Measurements from ENCODE around the gene KRTAP4-8.
"Not testable (repeated sequence)": the region's sequence is repeated elsewhere in the genome, so short reads cannot be mapped to it uniquely, and the experiment has no call there.

KRTAP4-8 gene

DNA sequence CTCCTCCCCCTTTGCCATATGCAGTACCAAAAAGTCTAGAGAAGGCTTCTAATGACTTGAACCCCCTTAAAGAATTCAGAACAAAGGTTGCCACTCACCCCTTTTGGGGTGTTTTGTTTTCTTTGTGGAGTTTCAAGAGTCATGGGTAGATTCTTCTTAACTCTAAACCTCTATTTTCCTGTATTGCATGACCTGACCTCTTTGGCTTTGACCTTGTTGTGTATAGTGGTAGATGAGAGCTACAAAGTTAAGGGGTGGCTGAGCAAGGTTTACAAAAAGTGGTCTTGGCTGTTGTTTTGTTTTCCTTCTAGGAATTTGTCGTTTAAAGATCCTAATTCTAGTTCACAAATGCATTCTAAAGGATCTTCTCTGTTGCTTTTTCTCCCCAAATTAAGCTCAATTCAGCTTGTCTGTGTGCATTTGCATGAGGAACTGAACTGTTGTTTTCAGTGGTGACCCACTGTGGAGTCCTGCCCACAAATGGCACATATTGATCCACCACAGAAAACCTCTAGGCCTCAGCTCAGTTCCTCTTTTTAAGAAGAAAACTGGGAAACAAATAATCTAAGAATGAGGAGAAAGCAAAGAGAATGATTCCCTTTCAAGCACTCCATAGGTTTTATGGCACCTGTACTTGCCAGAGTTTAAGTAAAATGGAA lies 10.9 kb upstream of the KRTAP4-8 start:
- not testable (repeated sequence) for DNase-seq (ENCODE audit: low read depth)

DNA sequence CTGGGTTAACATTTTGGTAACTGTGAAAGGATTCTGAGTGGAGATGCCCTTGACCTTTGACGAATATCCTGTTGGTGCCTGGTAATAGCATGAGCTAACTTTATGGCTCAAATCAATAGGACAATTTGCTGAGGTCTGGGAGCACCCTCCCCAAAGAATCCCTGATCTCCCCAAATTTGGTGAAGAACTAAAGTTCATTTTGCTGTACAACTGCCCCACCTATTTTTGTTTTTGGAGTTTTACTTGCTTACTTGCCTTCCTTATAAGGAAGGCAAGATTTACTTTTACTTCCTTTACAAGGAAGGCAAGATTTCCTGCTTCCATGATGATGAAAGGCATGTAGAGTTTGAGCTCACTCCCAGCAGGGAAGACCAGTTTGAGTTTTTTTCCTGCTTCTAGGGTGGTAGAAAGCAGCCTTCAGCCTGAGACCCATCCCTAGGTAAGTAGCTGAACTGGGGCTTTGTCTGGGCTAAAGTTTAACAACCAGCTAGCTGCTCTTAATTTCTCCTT lies 10.1 kb upstream of the KRTAP4-8 start:
- no peak for DNase-seq (ENCODE audit: low read depth)

DNA sequence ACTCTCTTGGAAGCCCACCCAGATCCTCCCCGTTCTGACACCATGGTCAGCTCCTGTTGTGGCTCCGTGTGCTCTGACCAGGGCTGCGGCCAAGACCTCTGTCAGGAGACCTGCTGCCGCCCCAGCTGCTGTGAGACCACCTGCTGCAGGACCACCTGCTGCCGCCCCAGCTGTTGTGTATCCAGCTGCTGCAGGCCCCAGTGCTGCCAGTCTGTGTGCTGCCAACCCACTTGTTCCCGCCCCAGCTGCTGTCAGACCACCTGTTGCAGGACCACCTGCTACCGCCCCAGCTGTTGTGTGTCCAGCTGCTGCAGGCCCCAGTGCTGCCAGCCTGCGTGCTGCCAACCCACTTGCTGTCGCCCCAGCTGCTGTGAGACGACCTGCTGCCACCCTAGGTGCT lies 7.4 kb upstream of the KRTAP4-8 start, which contains the start of gene KRTAP4-9:
TSS of gene KRTAP4-9 (plus strand) at position 43 of the 400 bp plus-strand sequence. CDS start at position 43, 0 bp downstream.
- not testable (repeated sequence) for DNase-seq (ENCODE audit: low read depth)

DNA sequence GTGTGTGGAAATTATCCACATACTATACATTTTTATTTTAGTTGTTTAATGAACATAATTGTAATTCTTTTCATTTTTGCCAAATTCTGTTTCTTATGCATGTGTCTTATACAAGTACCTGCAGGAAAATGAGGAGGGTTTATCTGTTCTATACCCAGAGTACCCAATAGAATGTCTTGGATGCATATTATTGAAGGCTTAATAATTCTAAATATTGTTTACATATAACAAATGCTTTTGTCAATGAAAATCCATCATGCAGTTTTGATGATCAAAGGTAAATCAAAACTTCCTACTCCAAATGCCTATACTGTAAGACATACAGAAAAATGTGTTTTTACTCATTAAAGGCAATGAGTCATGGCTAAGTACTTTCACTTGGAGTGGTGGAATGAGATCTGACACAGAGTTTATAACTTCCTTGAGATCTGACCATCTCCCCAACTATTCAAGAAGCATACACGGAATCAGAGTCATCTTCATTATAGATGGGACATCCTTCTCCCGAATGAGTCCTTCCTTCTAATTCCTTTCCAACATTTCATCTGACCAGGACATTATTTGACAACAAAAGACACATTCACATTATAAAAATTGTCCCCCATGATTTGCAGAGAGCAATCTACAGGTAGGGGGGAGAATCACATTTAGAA lies 6.6 kb upstream of the KRTAP4-8 start:
- DNase-seq (ENCODE audit: low read depth) = not testable (repeated sequence)

DNA sequence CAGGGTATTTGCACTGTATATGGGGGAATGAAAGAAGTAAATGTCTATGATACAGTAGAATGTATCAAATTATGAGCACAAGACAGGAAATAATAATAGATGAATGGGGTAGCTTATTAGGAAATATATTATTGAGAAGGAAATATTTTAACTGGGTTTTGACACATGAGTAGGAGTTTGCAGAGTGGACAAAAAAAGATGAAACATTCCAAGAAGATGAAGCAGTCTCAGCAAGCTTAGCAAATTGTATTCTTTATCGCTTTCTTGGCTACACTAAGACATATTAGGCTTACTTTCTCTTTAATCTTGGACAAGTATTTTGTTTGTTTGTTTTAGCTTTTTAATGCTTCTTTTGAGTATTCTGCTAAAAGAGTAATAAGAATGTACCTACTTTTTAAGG lies 6.0 kb upstream of the KRTAP4-8 start:
- no peak for DNase-seq (ENCODE audit: low read depth)

DNA sequence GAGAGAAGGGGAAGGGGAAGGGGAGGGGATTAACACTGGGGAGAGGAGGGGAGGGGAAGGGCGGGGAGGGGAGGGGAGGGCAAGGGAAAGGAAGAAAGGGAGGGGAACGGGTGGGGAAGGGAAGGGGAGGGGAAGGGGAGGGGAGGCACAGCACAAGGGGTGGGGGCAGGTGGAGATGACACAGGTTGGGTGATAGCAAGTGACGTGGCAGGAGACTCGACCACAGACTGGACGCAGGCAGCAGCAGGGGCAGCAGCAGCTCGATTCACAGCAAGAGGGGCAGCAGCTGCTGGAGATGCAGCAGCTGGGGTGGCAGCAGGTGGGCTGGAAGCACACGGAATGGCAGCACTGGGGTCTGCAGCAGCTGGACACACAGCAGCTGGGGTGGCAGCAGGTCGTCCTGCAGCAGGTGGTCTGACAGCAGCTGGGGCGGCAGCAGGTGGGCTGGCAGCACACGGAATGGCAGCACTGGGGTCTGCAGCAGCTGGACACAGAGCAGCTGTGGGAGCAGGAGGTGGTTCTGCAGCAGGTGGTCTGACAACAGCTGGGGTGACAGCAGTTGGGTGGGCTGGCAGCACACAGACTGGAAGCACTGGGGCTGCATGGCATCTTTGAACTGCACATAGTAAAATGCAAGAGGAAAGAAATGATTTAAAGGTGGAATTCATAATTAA lies 3.8 kb upstream of the KRTAP4-8 start, which contains the start of gene KRTAP4-16:
TSS of gene KRTAP4-16 (minus strand) at position 624 of the 674 bp plus-strand sequence. CDS start at position 624, 0 bp downstream.
- DNase-seq (ENCODE audit: low read depth) = no peak

DNA sequence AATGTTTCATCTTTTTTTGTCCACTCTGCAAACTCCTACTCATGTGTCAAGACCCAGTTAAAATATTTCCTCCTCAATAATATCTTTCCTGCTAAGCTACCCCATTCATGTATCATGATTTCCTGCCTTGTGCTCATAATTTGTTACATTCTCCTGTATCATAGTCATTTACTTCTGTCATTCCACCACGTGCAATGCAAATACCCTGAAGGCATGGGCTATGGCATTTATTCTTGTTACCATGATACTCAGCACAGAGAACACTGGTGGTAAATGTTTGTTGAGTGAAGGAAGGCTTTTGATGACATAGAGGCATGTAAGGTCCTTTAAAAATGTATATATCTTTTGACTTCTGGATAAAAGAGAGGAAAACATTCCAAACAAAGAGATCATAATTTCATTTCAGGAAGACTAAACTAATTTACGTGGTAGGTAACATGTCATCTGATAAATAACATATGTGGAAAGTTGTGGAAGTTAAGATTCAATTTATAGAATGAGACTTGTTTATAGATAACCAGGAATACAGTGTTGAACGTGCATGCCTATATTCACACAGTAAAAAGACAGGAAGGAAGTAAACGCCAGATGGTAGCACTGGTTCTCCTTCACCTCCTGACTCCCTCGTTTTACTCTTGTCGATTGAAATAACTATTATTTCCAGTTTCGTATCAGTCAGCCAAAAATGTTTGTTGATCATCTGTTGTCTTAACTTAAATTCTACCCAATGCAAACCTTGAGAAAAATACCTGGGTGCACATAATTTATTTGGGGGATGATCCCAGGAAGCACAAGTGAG lies 1.9 kb upstream of the KRTAP4-8 start:
- DNase-seq (ENCODE audit: low read depth) = not testable (repeated sequence)

DNA sequence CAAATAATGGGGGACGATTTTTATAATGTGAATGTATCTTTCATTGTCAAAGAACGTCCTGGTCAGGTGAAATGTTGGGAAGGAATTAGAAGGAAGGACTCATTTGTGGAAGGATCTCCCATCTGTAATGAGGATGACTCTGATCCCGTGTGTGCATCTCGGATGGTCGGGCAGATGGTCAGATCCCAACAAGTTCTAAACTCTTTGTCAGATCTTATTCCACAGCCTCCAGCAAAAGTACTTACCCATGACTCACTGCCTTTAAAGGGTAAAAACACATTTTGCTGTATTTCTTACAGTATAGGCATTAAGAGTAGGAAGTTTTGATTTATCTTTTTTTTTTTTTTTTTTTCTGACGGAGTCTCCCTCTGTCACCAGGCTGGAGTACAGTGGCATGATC lies 539 bp upstream of the KRTAP4-8 start:
- no peak for DNase-seq (ENCODE audit: low read depth)

DNA sequence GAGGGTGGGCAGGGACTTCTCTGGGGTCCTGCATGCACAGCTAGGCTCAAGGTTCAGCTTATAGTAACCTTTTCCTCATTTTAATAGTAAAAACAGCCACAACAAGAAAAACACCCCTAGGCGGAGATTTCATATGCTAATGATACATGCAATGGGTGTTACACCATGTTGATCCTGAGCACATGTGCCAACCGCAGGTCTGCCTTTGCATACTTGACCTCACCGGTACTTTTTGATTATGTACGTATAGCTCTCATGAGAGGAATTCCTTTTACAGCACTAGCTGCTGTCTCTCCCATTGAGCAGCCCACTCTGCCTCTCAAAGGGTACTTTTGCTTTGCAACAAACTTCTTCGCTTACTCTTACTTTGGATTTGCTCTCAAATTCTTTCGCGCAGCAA lies 1.9 kb downstream of the KRTAP4-8 start:
- DNase-seq (ENCODE audit: low read depth) = no peak

DNA sequence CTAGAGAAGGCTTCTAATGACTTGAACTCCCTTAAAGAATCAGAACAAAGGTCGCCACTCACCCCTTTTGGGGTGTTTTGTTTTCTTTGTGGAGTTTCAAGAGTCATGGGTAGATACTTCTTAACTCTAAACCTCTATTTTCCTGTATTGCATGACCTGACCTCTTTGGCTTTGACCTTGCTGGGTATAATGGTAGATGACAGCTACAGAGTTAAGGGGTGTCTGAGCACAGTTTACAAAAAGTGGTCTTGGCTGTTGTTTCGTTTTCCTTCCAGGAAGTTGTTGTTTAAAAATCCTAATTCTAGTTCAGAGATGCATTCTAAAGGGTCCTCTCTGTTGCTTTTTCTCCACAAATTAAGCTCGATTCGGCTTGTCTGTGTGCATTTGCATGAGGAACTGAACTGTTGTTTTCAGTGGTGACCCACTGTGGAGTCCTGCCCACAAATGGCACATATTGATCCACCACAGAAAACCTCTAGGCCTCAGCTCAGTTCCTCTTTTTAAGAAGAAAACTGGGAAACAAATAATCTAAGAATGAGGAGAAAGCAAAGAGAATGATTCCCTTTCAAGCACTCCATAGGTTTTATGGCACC lies 9.1 kb downstream of the KRTAP4-8 start:
- not testable (repeated sequence) for DNase-seq (ENCODE audit: low read depth)

DNA sequence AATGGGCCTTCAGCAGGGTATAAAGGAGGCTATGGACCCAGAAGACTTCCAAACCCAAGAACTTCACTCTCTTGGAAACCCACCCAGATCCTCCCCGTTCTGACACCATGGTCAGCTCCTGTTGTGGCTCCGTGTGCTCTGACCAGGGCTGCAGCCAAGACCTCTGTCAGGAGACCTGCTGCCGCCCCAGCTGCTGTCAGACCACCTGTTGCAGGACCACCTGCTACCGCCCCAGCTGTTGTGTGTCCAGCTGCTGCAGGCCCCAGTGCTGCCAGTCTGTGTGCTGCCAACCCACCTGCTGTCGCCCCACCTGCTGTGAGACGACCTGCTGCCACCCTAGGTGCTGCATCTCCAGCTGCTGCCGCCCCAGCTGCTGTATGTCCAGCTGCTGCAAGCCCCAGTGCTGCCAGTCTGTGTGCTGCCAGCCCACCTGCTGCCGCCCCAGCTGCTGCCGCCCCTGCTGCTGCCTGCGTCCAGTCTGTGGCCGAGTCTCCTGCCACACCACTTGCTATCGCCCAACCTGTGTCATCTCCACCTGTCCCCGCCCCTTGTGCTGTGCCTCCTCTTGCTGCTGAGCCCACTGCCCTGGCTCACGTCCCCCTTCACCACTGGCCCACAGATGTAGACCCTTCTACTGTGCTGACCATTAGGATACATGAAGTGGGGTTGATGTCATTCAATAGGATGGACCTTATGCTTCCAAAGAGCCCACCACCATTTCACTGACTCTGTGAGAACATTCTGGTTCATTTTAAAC lies 13.7 kb downstream of the KRTAP4-8 start, which contains the start of gene KRTAP4-7:
TSS of gene KRTAP4-7 (plus strand) at position 51 of the 757 bp plus-strand sequence. CDS start at position 108, 57 bp downstream.
- DNase-seq (ENCODE audit: low read depth) = not testable (repeated sequence)

DNA sequence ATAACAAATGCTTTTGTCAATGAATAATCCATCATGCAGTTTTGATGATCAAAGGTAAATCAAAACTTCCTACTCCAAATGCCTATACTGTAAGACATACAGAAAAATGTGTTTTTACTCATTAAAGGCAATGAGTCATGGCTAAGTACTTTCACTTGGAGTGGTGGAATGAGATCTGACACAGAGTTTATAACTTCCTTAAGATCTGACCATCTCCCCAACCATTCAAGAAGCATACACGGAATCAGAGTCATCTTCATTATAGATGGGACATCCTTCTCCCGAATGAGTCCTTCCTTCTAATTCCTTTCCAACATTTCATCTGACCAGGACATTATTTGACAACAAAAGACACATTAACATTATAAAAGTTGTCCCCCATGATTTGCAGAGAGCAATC lies 14.5 kb downstream of the KRTAP4-8 start:
- not testable (repeated sequence) for DNase-seq (ENCODE audit: low read depth)

DNA sequence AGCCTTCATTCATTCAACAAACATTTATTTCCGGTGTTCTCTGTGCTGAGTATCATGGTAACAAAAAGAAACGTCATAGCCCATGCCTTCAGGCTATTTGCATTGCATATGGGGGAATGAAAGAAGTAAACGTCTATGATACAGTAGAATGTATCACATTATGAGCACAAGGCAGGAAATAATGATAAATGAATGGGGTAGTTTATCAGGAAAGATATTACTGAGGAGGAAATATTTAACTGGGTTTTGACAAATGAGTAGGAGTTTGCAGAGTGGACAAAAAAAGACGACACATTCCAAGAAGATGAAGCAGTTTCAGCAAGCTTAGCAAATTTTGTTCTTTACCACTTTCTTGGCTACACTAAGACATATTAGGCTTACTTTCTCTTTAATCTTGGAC lies 15.3 kb downstream of the KRTAP4-8 start:
- DNase-seq (ENCODE audit: low read depth) = no peak

DNA sequence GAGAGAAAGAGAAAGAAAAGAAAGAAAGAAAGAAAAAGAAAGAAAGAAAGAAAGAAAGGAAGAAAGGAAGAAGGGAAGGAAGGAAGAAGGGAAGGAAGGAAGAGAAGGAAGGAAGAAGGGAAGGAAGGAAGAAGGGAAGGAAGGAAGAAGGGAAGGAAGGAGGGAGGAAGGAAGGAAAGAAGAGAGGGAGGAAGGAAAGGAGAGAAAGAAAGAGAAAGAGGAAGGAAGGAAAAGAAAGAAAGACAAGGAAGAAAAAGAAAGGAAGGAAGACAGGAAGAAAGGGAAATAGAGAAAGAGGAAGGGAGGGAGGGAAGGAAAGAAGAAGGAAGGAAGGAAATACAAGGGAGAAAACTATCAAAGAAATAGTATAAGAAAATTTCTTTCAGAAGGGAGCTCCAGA lies 21.2 kb downstream of the KRTAP4-8 start:
- no peak for DNase-seq (ENCODE audit: low read depth)

DNA sequence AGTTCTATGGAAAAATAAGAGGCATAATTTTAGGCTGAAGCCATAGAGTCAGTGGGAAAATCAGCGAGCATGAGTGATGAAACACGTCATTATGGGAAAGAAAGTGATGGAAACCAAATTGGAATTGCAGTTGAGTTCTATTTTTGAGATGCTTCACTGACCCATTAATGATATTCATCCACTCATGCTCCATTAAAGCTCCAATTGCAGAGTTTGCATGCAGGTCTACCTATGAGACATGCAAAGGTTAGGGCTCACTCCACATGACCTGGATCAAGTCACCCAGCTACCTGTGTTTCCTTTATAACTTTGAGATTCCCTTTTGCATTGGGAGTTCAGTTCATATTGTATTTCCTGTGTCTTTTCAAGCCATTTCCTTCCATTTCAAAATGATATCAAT lies 24.3 kb downstream of the KRTAP4-8 start:
- DNase-seq (ENCODE audit: low read depth) = no peak

DNA sequence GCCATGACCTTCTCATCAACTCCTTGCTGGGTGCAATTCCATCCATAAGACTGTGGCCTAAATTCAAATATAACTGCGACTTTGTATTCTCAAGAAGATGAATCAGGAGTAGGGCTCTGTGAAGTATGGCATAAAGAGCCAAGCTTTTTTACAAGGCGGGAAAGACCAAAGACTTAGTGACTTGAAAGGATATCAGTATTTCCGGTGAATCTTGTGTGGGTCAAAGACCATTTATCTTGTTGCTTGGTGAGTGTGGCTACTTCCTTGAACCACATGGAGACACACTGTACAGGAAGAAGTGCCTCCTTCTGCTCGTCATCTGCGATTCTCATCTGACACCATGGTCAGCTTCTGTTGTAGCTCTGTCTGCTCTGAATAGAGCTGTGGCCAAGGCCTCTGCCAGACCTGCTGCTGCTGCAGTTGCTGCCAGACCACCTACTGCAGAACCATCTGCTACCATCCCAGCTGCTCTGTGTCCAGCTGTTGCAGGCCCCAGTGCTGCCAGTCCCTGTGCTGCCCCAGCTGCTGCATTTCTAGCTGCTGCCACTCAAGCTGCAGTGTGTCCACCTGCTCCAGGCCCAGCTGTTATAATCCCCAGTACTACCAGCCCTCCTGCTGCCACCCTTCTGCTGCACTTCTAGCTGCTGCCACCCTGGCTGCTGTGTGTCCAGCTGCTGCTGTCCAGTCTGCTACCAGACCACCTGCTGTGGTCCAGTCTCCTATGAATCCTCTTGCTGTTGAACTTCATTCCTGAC lies 26.2 kb downstream of the KRTAP4-8 start:
- no peak for DNase-seq (ENCODE audit: low read depth)

DNA sequence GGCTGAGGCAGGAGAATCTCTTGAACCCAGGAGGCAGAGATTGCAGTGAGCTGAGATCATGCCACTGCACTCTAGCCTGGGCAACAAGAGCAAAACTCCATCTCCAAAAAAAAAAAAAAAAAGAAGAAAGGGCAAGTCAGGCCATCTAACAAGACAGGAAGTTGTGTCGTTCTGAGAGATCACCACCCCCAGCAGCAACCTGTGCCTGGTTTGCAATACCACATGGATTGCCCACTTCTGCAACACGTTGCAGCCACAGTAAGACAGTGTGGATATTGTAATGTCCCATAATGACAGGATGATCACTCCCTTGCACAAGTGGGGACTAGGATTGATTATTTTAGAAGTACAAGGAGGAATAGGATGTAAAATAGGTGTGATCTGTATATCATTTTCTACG lies 28.9 kb downstream of the KRTAP4-8 start:
- no peak for DNase-seq (ENCODE audit: low read depth)

DNA sequence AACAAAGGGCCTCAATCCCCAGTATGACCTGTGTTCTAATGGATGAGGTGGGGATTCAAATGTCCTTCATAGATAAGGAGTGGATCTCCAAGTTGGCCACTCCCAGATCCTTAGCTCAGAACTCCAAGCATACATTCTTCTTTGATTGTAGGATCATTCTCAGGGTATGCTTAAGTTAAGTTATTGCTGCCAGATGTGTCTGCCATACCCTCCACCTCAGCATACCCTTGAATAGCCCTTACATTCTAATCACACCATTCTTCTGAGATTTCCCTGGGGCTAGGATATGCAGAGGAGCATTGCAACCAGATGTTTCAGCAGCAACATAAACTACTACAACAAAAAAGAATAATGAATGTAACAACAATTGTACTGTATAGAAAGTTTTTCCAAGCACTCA lies 30.7 kb downstream of the KRTAP4-8 start:
- DNase-seq (ENCODE audit: low read depth) = no peak

DNA sequence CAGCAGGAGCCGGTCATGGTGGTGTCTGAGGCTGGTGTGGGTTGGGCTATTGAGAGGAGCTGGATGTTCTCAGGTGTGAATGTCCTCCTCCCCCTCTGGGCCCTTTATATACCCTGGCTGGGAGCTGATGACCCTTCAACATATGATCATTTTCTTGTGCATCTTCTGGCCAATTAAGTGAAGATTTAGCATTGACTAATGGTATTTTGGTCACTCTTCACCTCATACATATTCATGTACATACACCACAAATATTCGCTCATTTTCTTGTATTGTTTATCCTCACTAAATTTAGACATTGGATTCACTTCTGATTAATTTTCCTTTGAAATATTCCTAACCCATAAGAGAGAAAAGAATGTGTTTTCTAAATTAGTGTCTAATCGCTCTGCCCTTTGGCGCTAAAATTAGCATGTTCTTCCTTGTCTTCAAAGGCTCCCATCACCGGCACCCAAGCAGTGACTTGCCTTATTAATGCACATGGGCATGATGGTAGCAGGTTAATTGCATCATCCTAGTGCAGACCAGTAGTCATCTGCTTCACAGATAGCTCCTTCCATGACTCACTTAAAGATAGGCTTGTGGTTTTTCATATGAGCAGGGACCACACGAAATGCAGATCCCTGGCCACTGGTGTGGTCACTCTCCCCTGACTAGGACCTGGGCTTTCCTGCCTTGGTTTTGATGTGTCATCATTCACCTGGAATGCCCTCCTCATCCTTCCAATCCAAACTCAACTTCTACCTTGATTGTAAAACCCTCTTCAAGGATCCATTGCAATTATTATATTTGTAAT lies 31.9 kb downstream of the KRTAP4-8 start, which contains the start of gene KRTAP2-4:
TSS of gene KRTAP2-4 (minus strand) at position 51 of the 796 bp plus-strand sequence. CDS start at position 17, 34 bp downstream.
- no peak for DNase-seq (ENCODE audit: low read depth)
